Thyroid gland (tissue), 4 donors: ENCODE measurements around the gene CIDEC.

Experiments used
- CTCF ChIP-seq, 6 experiments: fragments of 200-600 bp in 3 of 6; fragments of 450-650 bp in 3 of 6; sonication (generic) in 3 of 6; IDR thresholded peaks; one replicate each; pipeline ENCODE4 v1.5.1; 2016 to 2019; ENCODE audit warnings: antibody characterized with exemption in 6 of 6, mild to moderate bottlenecking in 2 of 6, inconsistent platforms in 1 of 6, moderate library complexity in 1 of 6
- POLR2A ChIP-seq, 2 donors: fragments of 450-650 bp; IDR thresholded peaks; one replicate each; pipeline ENCODE4 v1.6.1; 2017; ENCODE audit warnings: antibody characterized with exemption in 2 of 2, mild to moderate bottlenecking in 2 of 2, moderate library complexity in 1 of 2

- TF ChIP-seq CTCF (IDR thresholded peaks at IDR 0.05) (no peak), POLR2A (IDR thresholded peaks at IDR 0.05) (no peak)
Measured at GRCh38 chr3:9825451-9826040, 54.5 kb downstream of the CIDEC start.
